ENCODE results near the gene MRPS18A.

DNA sequence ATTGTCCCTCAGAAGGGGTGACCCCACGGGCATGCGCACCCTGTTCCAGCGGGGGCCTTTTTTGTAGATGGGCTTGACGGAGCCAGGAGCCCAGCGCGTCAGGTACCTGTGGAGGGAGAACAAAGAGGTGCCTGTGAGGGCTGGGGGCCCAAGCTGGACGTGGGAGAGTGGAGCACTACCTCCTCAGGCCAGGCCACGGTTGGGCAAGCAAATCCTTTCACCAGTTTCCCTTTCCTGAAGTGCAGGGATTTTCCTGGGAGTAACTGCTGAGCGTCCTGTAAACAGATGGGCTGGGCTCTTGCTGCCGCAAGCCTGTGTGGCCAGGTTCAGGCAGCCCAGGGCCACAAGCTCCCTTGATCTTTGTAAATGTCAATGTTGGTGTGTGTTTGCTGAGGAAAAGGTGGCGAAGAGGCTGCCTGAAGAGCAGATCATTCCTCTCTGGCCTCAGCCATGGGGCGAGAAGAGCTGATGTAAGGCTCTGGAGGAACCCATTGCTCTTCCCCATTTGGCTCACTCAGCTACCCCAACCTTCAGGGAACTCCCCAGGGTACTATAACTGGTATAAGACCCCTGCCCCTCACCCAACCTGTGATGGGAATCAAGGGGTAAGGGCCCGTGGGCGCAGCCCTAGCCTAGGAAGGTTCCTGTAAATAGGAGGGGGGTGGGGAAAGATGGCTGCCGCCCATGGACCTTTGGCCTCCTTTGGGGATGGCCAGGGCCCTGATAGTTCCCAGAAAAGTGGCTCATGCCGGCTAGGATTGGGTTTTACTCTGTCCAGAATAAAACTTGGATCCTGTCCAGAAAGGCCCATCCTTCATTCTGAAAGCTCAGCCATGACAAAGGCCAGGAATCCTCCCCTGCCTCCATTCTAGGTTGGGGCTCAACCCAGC, 15.5 kb downstream of the MRPS18A start:
- TF ChIP-seq, protein P1, sequence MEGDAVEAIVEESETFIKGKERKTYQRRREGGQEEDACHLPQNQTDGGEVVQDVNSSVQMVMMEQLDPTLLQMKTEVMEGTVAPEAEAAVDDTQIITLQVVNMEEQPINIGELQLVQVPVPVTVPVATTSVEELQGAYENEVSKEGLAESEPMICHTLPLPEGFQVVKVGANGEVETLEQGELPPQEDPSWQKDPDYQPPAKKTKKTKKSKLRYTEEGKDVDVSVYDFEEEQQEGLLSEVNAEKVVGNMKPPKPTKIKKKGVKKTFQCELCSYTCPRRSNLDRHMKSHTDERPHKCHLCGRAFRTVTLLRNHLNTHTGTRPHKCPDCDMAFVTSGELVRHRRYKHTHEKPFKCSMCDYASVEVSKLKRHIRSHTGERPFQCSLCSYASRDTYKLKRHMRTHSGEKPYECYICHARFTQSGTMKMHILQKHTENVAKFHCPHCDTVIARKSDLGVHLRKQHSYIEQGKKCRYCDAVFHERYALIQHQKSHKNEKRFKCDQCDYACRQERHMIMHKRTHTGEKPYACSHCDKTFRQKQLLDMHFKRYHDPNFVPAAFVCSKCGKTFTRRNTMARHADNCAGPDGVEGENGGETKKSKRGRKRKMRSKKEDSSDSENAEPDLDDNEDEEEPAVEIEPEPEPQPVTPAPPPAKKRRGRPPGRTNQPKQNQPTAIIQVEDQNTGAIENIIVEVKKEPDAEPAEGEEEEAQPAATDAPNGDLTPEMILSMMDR (IDR thresholded peaks at IDR 0.05; ENCODE audit: low read length), result no peak
- TF ChIP-seq EZH2 (IDR thresholded peaks at IDR 0.05; ENCODE audit: borderline replicate concordance, low read length), result no peak
